GM12892 (cell line): ENCODE measurements around the gene PBX1.

Experiments used
- POLR2A ChIP-seq: IDR thresholded peaks from 2 replicates; pipeline ENCODE4 v1.6.1; 2011; ENCODE audit warnings: low read depth, low read length, control low read depth
- TAF1 ChIP-seq: IDR thresholded peaks from 2 replicates; pipeline ENCODE4 v1.6.1; 2011; ENCODE audit warnings: low read depth, mild to moderate bottlenecking, control low read depth, low read length, borderline replicate concordance

- no peak for TF ChIP-seq POLR2A
- TF ChIP-seq TAF1 = no peak
These were observed 91.5 kb downstream of the PBX1 start for GRCh38 chr1:164650531-164650930.
